GM23248 (cell line): ENCODE data around the gene PCDHB4. TPM values are rescaled to one million over a fixed set of nuclear protein-coding genes. Genes with fewer than 3 reads are reported as not detected.

ENCODE experiments used
- DNase-seq: peaks from one replicate; pipeline ENCODE4 v3.0.0-alpha.2; 2015
- H2AFZ ChIP-seq: fragments of 200-600 bp; sonication (generic); 2 replicates; pipeline ENCODE4 v1.6.1; 2016; ENCODE audit warnings: antibody characterized with exemption
- H3F3A ChIP-seq: fragments of 200-600 bp; sonication (generic); 2 replicates; pipeline ENCODE4 v1.6.1; 2016; ENCODE audit warnings: mild to moderate bottlenecking, antibody characterized with exemption, mixed run types; ENCODE audit not compliant: insufficient read depth
- H3K27ac ChIP-seq: fragments of 200-600 bp; sonication (generic); 2 replicates; pipeline ENCODE4 v1.5.1; 2016; ENCODE audit warnings: mild to moderate bottlenecking
- H3K27me3 ChIP-seq: fragments of 200-600 bp; sonication (generic); replicated peaks from 2 replicates; pipeline ENCODE4 v1.6.1; 2016; ENCODE audit warnings: mild to moderate bottlenecking; ENCODE audit not compliant: insufficient read depth
- H3K36me3 ChIP-seq: fragments of 200-600 bp; sonication (generic); 2 replicates; pipeline ENCODE4 v1.6.1; 2016; ENCODE audit warnings: low read depth, mild to moderate bottlenecking
- H3K4me1 ChIP-seq: fragments of 200-600 bp; sonication (generic); 2 replicates; pipeline ENCODE4 v1.6.1; 2016; ENCODE audit warnings: mild to moderate bottlenecking; ENCODE audit not compliant: insufficient read depth
- H3K4me2 ChIP-seq: fragments of 200-600 bp; sonication (generic); one replicate; pipeline ENCODE4 v1.6.1; 2016; ENCODE audit warnings: mild to moderate bottlenecking; ENCODE audit not compliant: unreplicated experiment
- H3K4me3 ChIP-seq: fragments of 200-600 bp; sonication (generic); 2 replicates; pipeline ENCODE4 v1.5.1; 2016; ENCODE audit warnings: mild to moderate bottlenecking
- H3K79me2 ChIP-seq: fragments of 200-600 bp; sonication (generic); 2 replicates; pipeline ENCODE4 v1.6.1; 2016; ENCODE audit warnings: mild to moderate bottlenecking; ENCODE audit not compliant: insufficient read depth
- H3K9ac ChIP-seq: fragments of 200-600 bp; sonication (generic); 2 replicates; pipeline ENCODE4 v1.6.1; 2016; ENCODE audit warnings: mild to moderate bottlenecking
- H3K9me2 ChIP-seq: fragments of 200-600 bp; sonication (generic); 2 replicates; pipeline ENCODE4 v1.6.1; 2016; ENCODE audit warnings: mixed run types, mild to moderate bottlenecking, moderate library complexity; ENCODE audit not compliant: insufficient read depth
- H3K9me3 ChIP-seq: fragments of 200-600 bp; sonication (generic); one replicate; pipeline ENCODE4 v1.6.1; 2017; ENCODE audit warnings: low read depth
- H4K20me1 ChIP-seq: fragments of 200-600 bp; sonication (generic); 2 replicates; pipeline ENCODE4 v1.6.0; 2016; ENCODE audit not compliant: insufficient read depth
- EZH2 ChIP-seq: fragments of 200-600 bp; sonication (generic); IDR thresholded peaks from 2 replicates; pipeline ENCODE4 v1.6.1; 2018; ENCODE audit warnings: antibody characterized with exemption, mild to moderate bottlenecking; ENCODE audit not compliant: insufficient read depth, poor library complexity, severe bottlenecking
- EZH2phosphoT487 ChIP-seq: fragments of 200-600 bp; sonication (generic); IDR thresholded peaks from 2 replicates; pipeline ENCODE4 v1.6.1; 2018; ENCODE audit warnings: antibody characterized with exemption, moderate library complexity, mild to moderate bottlenecking, low read depth; ENCODE audit not compliant: insufficient read depth
- WGBS, 2 experiments: methylation state at CpG; one replicate each; pipeline ENCODE4 v1.1.6; 2015 to 2017; ENCODE audit warnings: low lambda C conversion rate in 2 of 2, low coverage in 1 of 2; ENCODE audit errors: missing lambda C conversion rate in 2 of 2; 5-methylcytosine and 5-hydroxymethylcytosine counted together
- in situ Hi-C: fragments of 300-500 bp; cut with MboI; formaldehyde crosslinking; loops from 2 replicates; pipeline ENCODE4 v1.15.0; 2020
- polyA plus RNA-seq: library from polyadenylated mRNA; unstranded; fragments of >200 nt; fragmentation: Nextera tagmentation; extraction: Ambion mirVana; gene quantifications from 2 replicates; pipeline ENCODE4 v1.2.1, GENCODE V29; 2016
- total RNA-seq: library from RNA; depleted of rRNA; stranded (reverse); fragments of >200 nt; shearing (Covaris generic); gene quantifications from 2 replicates; pipeline ENCODE4 v1.2.3, GENCODE V29; 2014; rRNA removed

Gene PCDHB4
- total RNA-seq (0.22 and 0.63 TPM in 2 replicates), polyA plus RNA-seq (0.60 and 1.0 TPM in 2 replicates)

DNA sequence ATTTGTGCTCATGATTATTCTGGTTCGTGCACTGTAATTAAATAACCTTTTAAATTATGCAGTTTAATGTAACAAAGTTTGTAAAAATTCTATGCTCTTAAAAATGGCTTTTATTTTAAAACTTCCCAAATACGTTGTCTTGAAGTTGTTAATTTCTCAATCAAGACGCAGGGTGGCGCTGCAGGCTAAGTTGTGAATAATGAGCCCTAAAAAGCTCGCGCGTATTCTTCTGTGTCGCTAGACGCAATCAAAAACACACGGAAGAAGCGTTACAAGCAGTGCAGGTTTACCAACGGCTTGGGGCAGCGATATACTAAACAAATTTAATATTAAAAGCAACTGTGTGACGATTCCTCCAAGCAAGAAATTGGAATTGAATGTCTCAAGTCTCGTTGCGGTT lies at the start of gene PCDHB4:
Gene PCDHB4, plus strand, starts transcription at position 256 of the 400 bp plus-strand sequence. CDS start 181 bp downstream, outside the sequence.
- Histone ChIP-seq H4K20me1 (no peaks in the 10 kb centered on the region), H3K4me1 (no peaks in the 10 kb centered on the region), H3K36me3 (no peaks in the 10 kb centered on the region), H3K9me3 (no peaks in the 10 kb centered on the region), H3K9me2 (no peaks in the 10 kb centered on the region), H3K9ac (no peak within 1 kb of the TSS), H2AFZ (peak within 1 kb of the TSS; percentile 85), H3K27ac (no peak within 1 kb of the TSS), H3K4me3 (peak within 1 kb of the TSS; percentile 64), H3F3A (no peaks in the 10 kb centered on the region), H3K4me2 (peak within 1 kb of the TSS; percentile 71), H3K79me2 (no peaks in the 10 kb centered on the region), H3K27me3 (no peaks in the 10 kb centered on the region)
- 7 to 8% methylated on average over 16 of the region's 16 CpGs for WGBS, 2 experiments
- in situ Hi-C loops, result no loop called here
- no peak for TF ChIP-seq EZH2phosphoT487
- TF ChIP-seq EZH2, result no peak
- peak; percentile 71 for DNase-seq

- in situ Hi-C loops, result no loop called here
- Histone ChIP-seq H3K27ac (no peak overlapping the region), H3K36me3 (no peaks in the 10 kb centered on the region), H3K9me3 (no peaks in the 10 kb centered on the region), H4K20me1 (no peaks in the 10 kb centered on the region), H3K4me2 (no peak overlapping the region), H3K4me3 (no peak overlapping the region), H3K4me1 (no peaks in the 10 kb centered on the region), H3K9ac (no peak overlapping the region), H3K9me2 (no peaks in the 10 kb centered on the region), H3K27me3 (peaks cover 5% of the 10 kb centered on the region; the same call in 1 of the 2 replicates), H3K79me2 (no peaks in the 10 kb centered on the region), H3F3A (no peaks in the 10 kb centered on the region), H2AFZ (no peak overlapping the region)
- WGBS, 2 experiments, result 59 to 64% methylated on average over 17 of the region's 17 CpGs
- TF ChIP-seq EZH2phosphoT487 (no peak), EZH2 (no peak)
- no peak for DNase-seq
Measured at GRCh38 chr5:141077826-141078225, 43.8 kb upstream of the PCDHB4 start.

GRCh38 chr5:141082228-141082627 lies 39.4 kb upstream of the PCDHB4 start:
- Histone ChIP-seq H4K20me1 (no peaks in the 10 kb centered on the region), H3K9ac (no peak overlapping the region), H3K79me2 (no peaks in the 10 kb centered on the region), H3K4me3 (no peak overlapping the region), H3K4me2 (no peak overlapping the region), H3K9me2 (no peaks in the 10 kb centered on the region), H3K27me3 (peaks cover 5% of the 10 kb centered on the region; the same call in 1 of the 2 replicates), H3K9me3 (no peaks in the 10 kb centered on the region), H3K4me1 (peaks cover 6% of the 10 kb centered on the region; the same call in 1 of the 2 replicates), H2AFZ (no peak overlapping the region), H3F3A (no peaks in the 10 kb centered on the region), H3K36me3 (no peaks in the 10 kb centered on the region), H3K27ac (no peak overlapping the region)
- DNase-seq, result no peak
- no peak for TF ChIP-seq EZH2phosphoT487
- TF ChIP-seq EZH2, result no peak
- in situ Hi-C loops, result no loop called here

DNA sequence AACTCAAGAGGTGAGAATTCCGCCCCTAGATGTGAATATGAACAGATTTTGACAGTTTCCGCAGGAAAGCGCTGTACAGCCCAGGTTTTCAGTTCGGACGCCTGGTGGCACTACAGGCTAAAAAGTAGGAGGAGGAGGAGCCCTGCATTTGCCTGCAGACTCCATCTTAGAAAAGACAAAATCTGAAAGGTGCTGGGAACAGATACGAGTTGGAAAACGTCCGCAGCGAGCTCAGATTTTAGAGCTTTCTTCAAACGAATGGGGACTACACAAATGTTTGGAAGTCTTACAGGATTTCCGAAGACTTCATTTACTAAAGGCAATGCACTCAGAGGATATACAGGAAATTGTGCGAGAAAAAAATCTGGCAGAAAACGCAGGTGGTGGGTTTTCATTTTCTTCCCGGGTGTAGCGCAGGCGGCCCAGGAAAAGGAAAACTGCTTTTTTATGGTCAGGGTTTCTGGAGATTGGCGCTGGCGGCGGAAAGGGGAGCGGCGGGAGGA lies 37.1 kb upstream of the PCDHB4 start:
- DNase-seq, result peak; percentile 85
- peaks cover 6% of the 10 kb centered on the region; the same call in 1 of the 2 replicates for H3K4me1 ChIP-seq
- no peaks in the 10 kb centered on the region for H3K9me3 ChIP-seq
- peak overlapping the region; percentile 98 for H2AFZ ChIP-seq
- H3K4me2 ChIP-seq, result peak overlapping the region; percentile 83
- in situ Hi-C loops, result no loop called here
- H3K9ac ChIP-seq, result peak overlapping the region; percentile 77
- H3K79me2 ChIP-seq, result no peaks in the 10 kb centered on the region
- TF ChIP-seq EZH2phosphoT487 (no peak), EZH2 (no peak)
- 10 to 11% methylated on average over 21 of the region's 21 CpGs for WGBS, 2 experiments
- peak overlapping the region; percentile 51 for H3K27ac ChIP-seq
- no peaks in the 10 kb centered on the region for H3K36me3 ChIP-seq
- H3K9me2 ChIP-seq, result no peaks in the 10 kb centered on the region
- no peaks in the 10 kb centered on the region for H4K20me1 ChIP-seq
- peak overlapping the region; percentile 83 for H3K4me3 ChIP-seq
- H3K27me3 ChIP-seq, result no peaks in the 10 kb centered on the region; the same call in 1 of the 2 replicates
- H3F3A ChIP-seq, result no peaks in the 10 kb centered on the region
